Ascending aorta (tissue), 2 donors: ENCODE data around the gene SMOC1. TPM values are rescaled to one million over a fixed set of nuclear protein-coding genes. Genes with fewer than 3 reads are reported as not detected.

Source experiments
- DNase-seq, 2 donors: peaks; one replicate each; pipeline ENCODE4 v3.0.0-alpha.2; 2019; ENCODE audit warnings: low spot score in 2 of 2
- H3K27ac ChIP-seq, 2 donors: fragments of 200-600 bp; sonication (generic); one replicate each; pipeline ENCODE4 v1.5.1; 2016 to 2017; ENCODE audit warnings: mild to moderate bottlenecking in 1 of 2
- H3K27me3 ChIP-seq: fragments of 200-600 bp; sonication (generic); one replicate; pipeline ENCODE4 v1.5.1; 2017
- H3K36me3 ChIP-seq, 2 donors: fragments of 200-600 bp; sonication (generic); one replicate each; pipeline ENCODE4 v1.5.1; 2016
- H3K4me1 ChIP-seq, 2 donors: fragments of 200-600 bp; sonication (generic); one replicate each; pipeline ENCODE4 v1.5.1; 2016 to 2017; ENCODE audit warnings: mild to moderate bottlenecking in 1 of 2
- H3K4me3 ChIP-seq, 2 donors: fragments of 200-600 bp; sonication (generic); one replicate each; pipeline ENCODE4 v1.5.1; 2016 to 2017; ENCODE audit warnings: mild to moderate bottlenecking in 1 of 2
- H3K9me3 ChIP-seq, 2 donors: fragments of 200-600 bp; sonication (generic); one replicate each; pipeline ENCODE4 v1.5.1; 2016
- CTCF ChIP-seq, 3 experiments: fragments of 200-600 bp in 2 of 3; fragments of 450-650 bp in 1 of 3; sonication (generic) in 2 of 3; IDR thresholded peaks; one replicate each; pipeline ENCODE4 v1.5.1; 2016 to 2019; ENCODE audit warnings: antibody characterized with exemption in 3 of 3, mild to moderate bottlenecking in 1 of 3, moderate library complexity in 1 of 3
- intact Hi-C: fragments of 100-400 bp; cut with DNase I; formaldehyde crosslinking; loops from one replicate; pipeline ENCODE4 v1.15.1; 2023
- total RNA-seq: library from RNA; depleted of rRNA; stranded (reverse); fragments of >200 nt; gene quantifications from one replicate; pipeline ENCODE4 v1.1.0, GENCODE V29; 2016

Gene SMOC1
- total RNA-seq, 1 donor from 2014 or later, result 16.6 TPM

DNA sequence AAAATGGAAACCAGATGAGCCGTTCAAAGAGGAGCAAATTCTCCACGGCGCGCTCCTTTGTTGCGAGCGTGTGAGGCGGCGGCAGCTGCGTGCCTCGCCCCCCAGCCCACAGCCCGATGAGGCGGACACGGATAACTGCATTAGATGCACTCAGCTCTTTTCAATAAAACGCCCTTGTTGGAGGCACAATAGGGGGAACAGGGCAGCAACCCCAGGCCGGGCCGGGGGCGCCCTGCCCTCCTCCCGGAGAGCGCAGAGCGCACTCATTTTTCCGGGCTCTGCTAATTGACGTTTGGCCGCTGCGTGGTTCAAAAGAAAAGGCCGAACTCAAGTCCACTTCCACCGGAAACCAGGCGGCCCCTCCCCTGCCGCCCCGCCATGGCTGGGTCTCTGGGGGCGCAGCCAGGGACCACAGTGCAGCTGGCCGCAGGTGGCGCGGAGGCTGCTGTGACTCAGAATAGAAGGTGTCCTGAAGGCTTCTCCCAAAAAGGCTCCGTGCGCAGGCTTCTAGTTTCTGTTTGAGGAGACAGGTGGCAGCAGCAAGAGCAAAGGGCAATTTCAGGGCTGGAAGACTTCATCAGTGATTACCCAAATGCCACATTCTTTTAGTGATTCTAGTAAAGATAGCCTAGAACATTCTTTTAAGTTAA is 29.0 kb upstream of the SMOC1 start:
- DNase-seq, result no peak
- intact Hi-C loops, result no loop called here
- H3K27me3 ChIP-seq, result no peaks in the 10 kb centered on the region
- no peaks in the 10 kb centered on the region for H3K4me1 ChIP-seq
- H3K4me3 ChIP-seq, result no peak overlapping the region
- H3K9me3 ChIP-seq, result no peaks in the 10 kb centered on the region
- no peak for TF ChIP-seq CTCF (IDR thresholded peaks at IDR 0.05)
- H3K36me3 ChIP-seq, result no peaks in the 10 kb centered on the region
- H3K27ac ChIP-seq, result no peak overlapping the region

DNA sequence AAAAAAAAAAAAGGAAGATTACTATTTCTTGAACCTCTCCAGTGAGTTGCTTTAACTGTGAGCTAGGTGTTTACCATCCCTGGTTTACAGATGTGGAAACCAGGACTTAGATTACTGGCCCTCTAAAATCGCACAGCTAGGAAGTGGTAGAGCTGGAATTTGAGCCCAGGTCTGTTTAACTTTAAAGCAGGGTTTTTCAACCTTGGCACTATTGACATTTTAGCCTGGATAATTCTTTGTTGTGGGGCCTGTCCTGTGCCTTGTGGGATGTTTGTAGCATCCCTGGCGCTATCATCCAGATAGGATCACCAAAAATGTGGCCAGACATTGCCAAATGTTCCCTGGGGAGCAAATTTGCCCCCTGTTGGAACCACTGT is 28.5 kb upstream of the SMOC1 start:
- no peaks in the 10 kb centered on the region for H3K9me3 ChIP-seq
- H3K36me3 ChIP-seq, result no peaks in the 10 kb centered on the region
- H3K4me3 ChIP-seq, result no peak overlapping the region
- no peak for TF ChIP-seq CTCF (IDR thresholded peaks at IDR 0.05)
- H3K27me3 ChIP-seq, result no peaks in the 10 kb centered on the region
- no peak overlapping the region for H3K27ac ChIP-seq
- DNase-seq, result no peak
- intact Hi-C loops, result no loop called here
- H3K4me1 ChIP-seq, result no peaks in the 10 kb centered on the region

DNA sequence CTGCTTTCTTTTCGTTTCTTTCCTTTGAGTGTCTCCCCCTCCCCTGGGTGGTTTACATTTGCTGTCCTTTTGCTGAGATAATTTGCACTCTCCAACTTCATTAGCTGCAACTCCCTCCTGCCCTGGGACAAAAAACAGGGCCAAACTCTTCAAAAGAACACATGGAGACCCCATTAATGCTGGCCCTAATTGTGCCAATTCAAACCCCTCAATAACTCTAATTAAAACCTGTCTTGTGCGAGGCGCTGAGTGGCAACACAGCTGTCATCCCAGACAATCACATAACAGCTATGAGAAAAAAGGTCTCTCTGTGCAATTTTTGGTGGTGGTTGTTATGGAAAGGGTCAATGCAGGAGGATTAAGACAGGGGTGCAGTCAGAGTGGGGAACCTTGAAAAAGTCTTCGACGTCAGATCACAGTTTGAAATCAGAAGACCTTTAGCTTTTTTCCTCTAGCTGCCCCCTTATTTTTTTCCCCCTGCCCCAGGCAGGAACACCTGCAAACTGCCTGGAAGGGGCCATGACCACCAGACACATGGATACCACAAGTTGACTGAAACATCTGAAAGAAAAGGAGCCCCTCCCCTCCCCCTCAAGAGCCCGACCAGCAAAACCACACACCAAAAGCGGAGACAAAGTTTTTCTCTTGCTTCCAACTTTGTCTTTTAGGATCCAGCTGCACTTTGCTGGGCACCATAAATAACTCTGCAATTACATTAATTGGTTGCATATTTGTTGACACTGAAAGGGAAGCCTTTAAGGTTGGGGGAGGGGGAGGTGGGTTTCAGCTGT is 26.5 kb upstream of the SMOC1 start:
- TF ChIP-seq CTCF (IDR thresholded peaks at IDR 0.05), result no peak
- intact Hi-C loops, result no loop called here
- DNase-seq, result no peak
- Histone ChIP-seq H3K4me3 (no peak overlapping the region), H3K36me3 (no peaks in the 10 kb centered on the region), H3K9me3 (no peaks in the 10 kb centered on the region), H3K27ac (no peak overlapping the region), H3K4me1 (no peaks in the 10 kb centered on the region), H3K27me3 (no peaks in the 10 kb centered on the region)

DNA sequence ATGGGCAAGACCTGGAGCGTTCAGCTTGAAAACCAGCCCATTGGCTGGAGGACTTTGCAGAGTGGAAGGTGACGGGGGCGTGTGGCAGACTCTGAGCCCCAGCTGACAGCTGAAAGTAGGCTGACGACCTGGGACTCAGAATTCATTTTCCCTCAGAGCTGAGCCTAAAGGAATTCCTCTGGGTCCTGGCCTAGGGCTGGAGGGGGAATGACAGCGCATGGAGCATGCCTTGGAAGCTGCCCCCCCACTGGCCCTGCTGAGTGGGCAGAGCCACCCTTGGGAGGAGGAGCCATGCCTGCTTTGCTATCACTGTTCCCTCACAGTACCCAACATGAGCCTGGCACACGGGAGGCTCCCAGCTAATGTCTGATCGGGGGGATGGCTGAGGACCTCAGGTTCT is 25.4 kb upstream of the SMOC1 start:
- H3K27me3 ChIP-seq, result no peaks in the 10 kb centered on the region
- no peaks in the 10 kb centered on the region for H3K9me3 ChIP-seq
- TF ChIP-seq CTCF (IDR thresholded peaks at IDR 0.05), result no peak
- no peak overlapping the region for H3K27ac ChIP-seq
- no peak overlapping the region for H3K4me3 ChIP-seq
- no peak for DNase-seq
- no peaks in the 10 kb centered on the region for H3K4me1 ChIP-seq
- no peaks in the 10 kb centered on the region for H3K36me3 ChIP-seq
- intact Hi-C loops, result no loop called here

DNA sequence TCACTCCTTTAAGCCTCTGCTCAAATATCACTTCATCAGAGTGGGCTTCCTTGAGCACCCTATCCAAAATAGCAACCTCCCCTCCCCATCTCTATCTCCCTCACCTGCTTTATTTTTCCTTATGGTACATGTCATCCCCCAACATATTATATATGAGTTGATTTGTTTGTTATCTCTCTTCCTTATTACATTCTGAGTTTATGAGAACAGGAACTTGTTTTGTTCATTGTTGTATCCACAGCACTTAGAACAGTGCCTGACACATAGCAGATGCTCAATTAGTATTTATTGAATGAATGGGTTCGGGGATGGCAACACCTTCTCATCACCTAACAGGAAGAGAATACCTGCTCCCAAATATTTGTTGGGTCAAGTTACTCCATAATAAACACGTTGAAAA is 24.6 kb upstream of the SMOC1 start:
- Histone ChIP-seq H3K27ac (no peak overlapping the region), H3K4me3 (no peak overlapping the region), H3K9me3 (no peaks in the 10 kb centered on the region), H3K4me1 (no peaks in the 10 kb centered on the region), H3K36me3 (no peaks in the 10 kb centered on the region), H3K27me3 (no peaks in the 10 kb centered on the region)
- intact Hi-C loops, result no loop called here
- DNase-seq, result no peak
- TF ChIP-seq CTCF (IDR thresholded peaks at IDR 0.05), result no peak
